ENCODE measurements around the gene GULP1. TPM values are rescaled to one million over a fixed set of nuclear protein-coding genes. Genes with fewer than 3 reads are reported as not detected.

The GULP1 gene
- total and polyA plus RNA-seq, 10 of the 15 experiments (the other 5 are each of a cell fraction or from before 2014, with no cell fraction given): 0.02 to 1.3 (median 0.15) TPM; not detected in 5

- CTCF ChIA-PET: no interaction called here
- TF ChIP-seq MTA2 (IDR thresholded peaks at IDR 0.05; ENCODE audit: low read depth) (no peak), CBX5 (IDR thresholded peaks at IDR 0.05; ENCODE audit: low read depth) (no peak), FOXK2 (IDR thresholded peaks at IDR 0.05) (no peak)
- no peaks in the 10 kb centered on the region for H3K4me1 ChIP-seq (ENCODE audit: control insufficient read depth, insufficient read depth, low read length)
- RAD21 ChIA-PET (ENCODE audit: unreplicated experiment): no interaction called here
- H2AFZ ChIP-seq (ENCODE audit: control insufficient read depth, low read depth, low read length): no peak overlapping the region
- intact Hi-C loops (cut with micrococcal nuclease; ENCODE audit: unreplicated experiment): no loop called here
- WGBS (ENCODE audit: insufficient coverage, insufficient replicate concordance, low lambda C conversion rate, missing lambda C conversion rate): 1% methylated on average over 10 of the region's 10 CpGs
- no TSS peak for BruUV-seq (replicated peaks)
- H3K27ac ChIP-seq (ENCODE audit: control insufficient read depth, insufficient read depth): no peak overlapping the region
- no peaks in the 10 kb centered on the region for H3K9me3 ChIP-seq (replicated peaks; ENCODE audit: control insufficient read depth, insufficient read depth, low read length)
- H3K4me2 ChIP-seq (ENCODE audit: control insufficient read depth, insufficient read depth): no peak overlapping the region
- H4K20me1 ChIP-seq (ENCODE audit: control insufficient read depth, insufficient read depth): no peaks in the 10 kb centered on the region
- POLR2A ChIA-PET: no interaction called here
- H3K4me3 ChIP-seq: no peak overlapping the region
- FAIRE-seq (no peak), ATAC-seq (no peak), DNase-seq (ENCODE audit: low read depth, low spot score) (no peak)
- no peaks in the 10 kb centered on the region for H3K79me2 ChIP-seq (ENCODE audit: control insufficient read depth, insufficient read depth, low read length)
- peaks cover 4 to 12% of the 10 kb centered on the region in 2 experiments for H3K27me3 ChIP-seq (replicated peaks in 1 of 2; ENCODE audit: control insufficient read depth in 2 of 2, insufficient read depth in 2 of 2, low read length in 1 of 2)
- SMC1A ChIA-PET (ENCODE audit: uncharacterized antibody, unreplicated experiment): interaction anchor here (0.9 to 1.0 kb wide), 2 partner anchors 12 to 101 kb away, joined by 3 read pairs; no protein-coding TSS in a partner anchor
- no peaks in the 10 kb centered on the region for H3K36me3 ChIP-seq (ENCODE audit: control insufficient read depth in 2 of 2, insufficient read depth in 2 of 2, low read length in 1 of 2)
- in situ Hi-C loops (cut with MboI): no loop called here
- no peak overlapping the region for H3K9ac ChIP-seq (ENCODE audit: control insufficient read depth, insufficient read depth, low read length)
Observed at GRCh38 chr2:188293601-188294351, 2.1 kb downstream of the GULP1 start.

GRCh38 chr2:188294352-188294926 lies 2.8 kb downstream of the GULP1 start:
- in situ Hi-C loops (cut with MboI): no loop called here

More at GRCh38 chr2:188294352-188294926, 2.8 kb downstream of the GULP1 start:
- ChIA-PET SMC1A (ENCODE audit: uncharacterized antibody, unreplicated experiment) (interaction anchor here (0.8 to 1.7 kb wide), 4 partner anchors 13 to 208 kb away, joined by 3 to 5 read pairs (median 3); no protein-coding TSS in a partner anchor), RAD21 (ENCODE audit: unreplicated experiment) (no interaction called here), CTCF (no interaction called here), POLR2A (no interaction called here)
- TF ChIP-seq CHD2 (IDR thresholded peaks at IDR 0.05; ENCODE audit: borderline replicate concordance, low read depth, low read length): no peak
- no peak for FAIRE-seq
- Histone ChIP-seq H3K4me3 (no peak overlapping the region), H3K36me3 (ENCODE audit: control insufficient read depth in 2 of 2, insufficient read depth in 2 of 2, low read length in 1 of 2) (no peaks in the 10 kb centered on the region), H3K4me2 (ENCODE audit: control insufficient read depth, insufficient read depth) (no peak overlapping the region), H2AFZ (ENCODE audit: control insufficient read depth, low read depth, low read length) (no peak overlapping the region), H3K4me1 (ENCODE audit: control insufficient read depth, insufficient read depth, low read length) (no peaks in the 10 kb centered on the region), H3K9me3 (replicated peaks; ENCODE audit: control insufficient read depth, insufficient read depth, low read length) (no peaks in the 10 kb centered on the region), H3K27me3 (replicated peaks in 1 of 2; ENCODE audit: control insufficient read depth in 2 of 2, insufficient read depth in 2 of 2, low read length in 1 of 2) (peaks cover 4 to 12% of the 10 kb centered on the region in 2 experiments), H4K20me1 (ENCODE audit: control insufficient read depth, insufficient read depth) (no peaks in the 10 kb centered on the region), H3K79me2 (ENCODE audit: control insufficient read depth, insufficient read depth, low read length) (no peaks in the 10 kb centered on the region), H3K9ac (ENCODE audit: control insufficient read depth, insufficient read depth, low read length) (no peak overlapping the region), H3K27ac (ENCODE audit: control insufficient read depth, insufficient read depth) (no peak overlapping the region)
- no peak for DNase-seq (ENCODE audit: low read depth, low spot score)
- no TSS peak for BruUV-seq (replicated peaks)
- intact Hi-C loops (cut with micrococcal nuclease; ENCODE audit: unreplicated experiment): no loop called here
- 4% methylated on average over 1 of the region's 1 CpG for WGBS (ENCODE audit: insufficient coverage, insufficient replicate concordance, low lambda C conversion rate, missing lambda C conversion rate)
- no peak for ATAC-seq
